ENCODE measurements around the gene CLCN6.

CLCN6 gene

DNA sequence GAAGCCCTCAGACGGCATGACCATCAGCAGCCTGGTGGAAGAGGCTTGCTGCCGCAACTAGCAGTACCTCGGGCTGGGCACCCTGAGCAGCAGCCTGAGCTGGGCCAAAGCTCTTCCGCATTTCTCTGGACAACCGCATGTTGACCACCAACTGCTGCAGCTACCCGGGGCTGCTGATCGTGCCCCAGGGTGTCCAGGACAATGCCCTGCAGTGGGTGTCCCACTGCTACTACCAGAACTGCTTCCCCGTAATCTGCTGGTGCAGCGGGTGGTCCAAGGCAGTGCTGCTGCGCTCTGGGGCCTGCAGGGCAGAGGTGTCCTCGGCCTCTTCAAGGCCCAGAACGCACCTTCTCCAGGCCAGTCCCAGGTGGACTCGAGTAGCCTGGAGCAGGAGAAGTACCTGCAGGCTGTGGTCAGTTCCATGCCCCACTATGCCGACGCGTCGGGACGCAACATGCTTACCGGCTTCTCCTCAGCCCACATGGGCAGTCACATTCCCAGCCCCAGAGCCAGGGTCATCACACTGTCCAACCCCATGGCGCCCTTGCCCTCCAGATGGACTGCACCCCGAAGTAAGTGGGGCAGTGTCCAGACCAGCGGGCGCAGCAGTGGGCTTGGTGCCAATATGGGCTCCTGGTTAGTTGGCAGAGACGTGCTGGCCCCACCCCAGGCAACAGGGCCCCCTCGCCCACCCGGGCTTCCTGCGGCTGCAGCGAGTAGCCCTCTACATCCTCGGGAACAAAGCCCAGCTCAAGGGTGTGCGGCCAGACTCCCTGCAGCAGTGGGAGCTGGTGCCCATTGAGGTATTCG, 72.3 kb downstream of the CLCN6 start:
- no peak for DNase-seq (ENCODE audit: low read depth in 3 of 3, low spot score in 1 of 3)

DNA sequence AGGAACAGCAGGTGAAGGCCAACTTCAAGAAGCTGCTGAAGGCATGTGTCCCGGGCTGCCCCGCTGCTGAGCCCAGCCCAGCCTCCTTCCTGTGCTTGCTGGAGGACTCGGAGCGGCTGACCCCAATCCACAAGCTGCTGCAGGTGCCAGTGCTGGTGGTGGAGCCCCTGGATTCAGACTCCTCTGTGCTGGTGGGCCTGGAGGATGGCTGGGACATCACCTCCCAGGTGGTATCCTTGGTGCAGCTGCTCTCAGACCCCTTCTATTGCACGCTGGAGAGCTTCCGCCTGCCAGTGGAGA, 72.8 kb downstream of the CLCN6 start:
- DNase-seq (ENCODE audit: low read depth in 3 of 3, low spot score in 1 of 3): no peak

DNA sequence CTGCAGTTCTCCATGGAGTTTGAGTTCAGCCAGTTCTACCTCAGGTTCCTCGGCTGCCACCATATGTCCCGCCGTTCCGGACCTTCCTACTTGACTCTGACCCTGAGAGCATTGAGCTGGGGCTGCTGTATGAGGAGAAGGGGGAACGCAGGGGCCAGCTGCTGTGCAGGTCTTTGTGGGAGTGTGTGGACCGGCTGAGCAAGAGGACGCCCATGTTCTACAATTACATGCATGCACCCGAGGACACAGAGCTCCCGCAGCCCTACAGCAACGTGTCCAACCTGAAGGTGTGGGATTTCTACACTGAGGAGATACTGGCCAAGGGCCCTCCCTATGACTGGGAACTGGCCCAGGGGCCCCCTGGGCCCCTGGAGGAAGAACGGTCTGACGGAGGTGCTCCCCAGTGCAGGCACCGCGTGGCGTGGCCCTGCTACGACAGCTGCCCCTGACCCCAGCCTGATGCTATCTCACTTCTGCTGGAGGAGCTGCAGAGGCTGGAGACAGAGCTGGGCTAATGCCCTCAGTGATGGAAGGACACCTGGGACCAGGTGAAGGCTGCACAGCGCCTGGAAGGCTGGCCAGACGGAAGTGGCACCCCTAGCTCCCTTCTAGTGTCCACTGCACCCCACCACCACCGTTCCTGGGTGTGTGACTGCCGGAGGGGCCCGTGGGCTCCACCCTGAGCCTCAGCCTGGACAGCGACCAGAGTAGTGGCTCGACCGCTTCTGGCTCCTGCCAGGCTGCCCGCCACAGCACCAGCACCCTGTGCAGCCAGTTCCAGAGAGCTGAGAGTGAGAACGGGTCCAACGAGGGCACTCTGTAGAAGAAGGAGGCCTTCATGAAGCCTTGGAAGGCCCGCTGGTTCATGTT, 73.6 kb downstream of the CLCN6 start:
- no peak for DNase-seq (ENCODE audit: low read depth in 3 of 3, low spot score in 1 of 3)

DNA sequence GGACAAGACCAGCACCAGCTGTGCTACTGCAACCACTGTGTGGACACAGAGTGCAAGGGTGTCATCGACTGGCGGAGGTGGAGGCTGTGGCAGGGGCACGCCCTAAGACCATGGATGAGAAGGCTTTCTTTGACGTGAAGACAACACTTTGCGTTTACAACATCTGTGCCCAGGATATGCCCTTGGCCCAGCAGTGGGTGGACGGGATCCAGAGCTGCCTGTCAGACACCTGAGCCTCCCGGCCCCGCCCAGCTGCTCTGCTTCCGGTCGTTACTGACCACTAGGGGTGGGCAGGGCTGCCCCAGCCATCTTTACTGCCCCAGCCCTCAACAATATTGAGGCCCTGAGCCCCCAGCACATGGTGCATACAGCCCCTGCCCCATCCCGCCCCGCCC, 74.2 kb downstream of the CLCN6 start:
- no peak for DNase-seq (ENCODE audit: low read depth in 3 of 3, low spot score in 1 of 3)

DNA sequence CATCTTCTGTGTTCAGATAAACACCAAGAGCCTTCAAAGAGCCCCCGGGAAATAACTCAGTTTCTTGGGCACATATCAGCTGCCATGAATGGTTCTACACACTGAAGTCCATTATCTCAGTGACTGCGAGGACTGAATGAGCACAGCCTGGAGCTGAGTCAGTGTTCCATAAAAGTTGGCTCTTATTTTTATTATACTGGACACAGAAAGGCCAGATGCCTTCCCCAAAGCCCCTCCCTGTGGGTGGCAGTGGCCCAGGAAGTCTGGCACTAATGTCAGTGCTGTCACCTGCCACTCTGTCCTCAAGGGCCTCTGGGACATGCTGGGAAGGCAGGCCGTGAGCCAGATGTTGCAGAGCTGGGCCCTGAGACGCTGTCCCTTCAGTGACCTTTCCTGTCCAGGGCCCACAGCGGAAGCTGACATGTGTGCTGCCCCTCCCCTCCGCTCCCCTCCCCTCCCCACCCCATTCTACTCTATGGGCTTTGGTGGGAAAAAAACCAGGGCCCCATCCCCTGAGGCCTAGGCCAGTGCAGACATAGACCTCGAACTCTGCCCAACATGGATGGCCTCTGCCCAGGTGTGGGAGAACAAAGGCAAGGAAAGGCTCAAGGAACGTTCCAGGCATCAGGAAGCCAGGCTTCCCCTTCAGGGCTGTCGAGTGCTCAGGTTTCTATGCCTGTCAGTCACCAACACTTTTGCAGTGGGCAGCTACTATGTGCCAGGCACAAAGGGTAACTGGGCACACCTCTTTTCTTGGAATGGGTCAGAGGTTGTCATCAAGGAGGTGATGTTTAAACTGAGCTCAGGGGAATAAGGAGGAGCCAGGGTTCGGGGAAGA, 75.1 kb downstream of the CLCN6 start:
- no peak for DNase-seq (ENCODE audit: low read depth in 3 of 3, low spot score in 1 of 3)

DNA sequence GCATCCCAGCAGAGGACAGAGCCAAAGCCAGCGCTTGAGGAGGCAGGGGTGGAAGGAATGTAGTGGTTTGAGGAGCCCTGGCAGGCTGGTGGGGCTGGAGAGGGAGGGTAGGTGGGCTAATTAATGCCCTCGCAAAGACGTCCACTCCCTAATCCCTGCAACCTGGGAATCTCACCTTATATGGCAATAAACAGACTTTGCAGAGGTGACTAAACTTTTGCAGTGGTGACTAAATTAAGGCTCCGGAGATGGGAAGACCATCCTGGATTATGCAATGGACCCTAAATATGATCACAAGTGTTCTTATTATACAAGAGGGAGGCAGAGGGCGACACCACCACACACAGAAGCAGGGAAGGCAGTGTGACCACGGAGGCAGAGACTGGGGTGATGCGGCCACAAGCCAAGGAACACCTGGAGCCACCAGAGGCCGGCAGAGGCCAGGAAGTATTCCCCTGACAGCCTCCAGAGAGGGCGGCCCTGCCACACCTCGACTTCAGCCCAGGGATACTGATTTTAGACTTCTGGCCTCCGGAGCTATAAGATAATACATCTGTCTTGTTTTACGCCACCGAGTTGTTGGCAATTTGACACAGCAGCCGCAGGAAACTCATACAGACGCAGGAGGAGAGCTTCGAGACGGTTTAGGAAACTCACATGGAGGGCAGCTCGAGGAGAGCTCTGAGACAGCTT, 75.9 kb downstream of the CLCN6 start:
- no peak for DNase-seq (ENCODE audit: low read depth in 3 of 3, low spot score in 1 of 3)

DNA sequence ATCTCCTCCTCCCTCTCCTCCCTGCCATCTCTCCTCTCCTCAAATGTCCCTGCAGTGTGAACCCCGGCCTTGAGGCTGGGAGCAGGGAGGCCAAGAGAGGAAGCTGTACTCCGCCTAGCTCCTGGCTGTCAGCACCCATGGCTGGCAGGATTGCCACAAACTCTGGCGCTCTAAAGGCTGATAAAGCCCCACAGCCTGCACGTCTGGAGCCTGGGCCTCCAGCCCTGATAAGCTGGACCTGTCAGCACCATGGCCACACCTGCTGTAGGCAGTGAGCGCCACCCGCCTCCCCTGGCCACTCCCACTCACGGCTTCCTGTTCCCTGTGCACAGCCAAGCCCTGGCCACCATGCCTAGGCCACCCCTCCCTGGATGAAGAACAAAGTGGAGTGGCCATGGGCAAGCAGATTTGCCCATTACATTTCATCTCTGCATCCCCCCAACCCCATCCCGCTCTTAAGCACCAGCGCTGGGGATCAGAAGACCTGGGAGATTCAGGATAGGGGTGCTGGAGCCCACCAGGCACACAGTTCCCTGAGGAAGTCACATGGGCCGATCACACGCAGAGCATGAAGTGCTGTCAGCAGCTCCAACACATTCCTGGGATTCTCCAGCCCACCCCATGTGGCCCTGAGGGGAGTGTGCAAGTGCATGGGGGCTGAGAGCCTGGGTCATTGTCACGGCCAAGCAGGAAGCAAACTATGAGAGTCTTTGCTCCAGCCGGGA, 77.0 kb downstream of the CLCN6 start:
- DNase-seq (ENCODE audit: low read depth in 3 of 3, low spot score in 1 of 3): no peak

DNA sequence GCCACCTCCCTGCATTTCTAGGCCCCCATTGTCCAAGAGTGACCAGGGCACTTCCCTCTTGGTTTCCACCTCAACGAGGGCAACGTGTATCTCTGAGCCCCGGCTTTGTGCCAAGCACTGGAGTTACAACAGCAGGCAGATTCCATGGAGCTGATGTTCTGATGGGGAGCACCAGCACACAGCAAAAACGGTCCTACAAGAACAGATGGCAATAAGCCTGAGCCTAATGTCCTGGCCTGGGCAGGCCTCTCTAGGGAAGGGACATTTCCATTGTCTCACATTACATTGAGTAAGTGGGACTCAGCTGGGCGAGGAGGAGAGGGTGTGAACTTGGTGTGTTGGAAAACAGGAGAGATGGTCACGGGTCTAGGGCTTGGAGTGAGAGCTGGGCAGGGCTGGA, 79.9 kb downstream of the CLCN6 start:
- no peak for DNase-seq (ENCODE audit: low read depth in 3 of 3, low spot score in 1 of 3)

DNA sequence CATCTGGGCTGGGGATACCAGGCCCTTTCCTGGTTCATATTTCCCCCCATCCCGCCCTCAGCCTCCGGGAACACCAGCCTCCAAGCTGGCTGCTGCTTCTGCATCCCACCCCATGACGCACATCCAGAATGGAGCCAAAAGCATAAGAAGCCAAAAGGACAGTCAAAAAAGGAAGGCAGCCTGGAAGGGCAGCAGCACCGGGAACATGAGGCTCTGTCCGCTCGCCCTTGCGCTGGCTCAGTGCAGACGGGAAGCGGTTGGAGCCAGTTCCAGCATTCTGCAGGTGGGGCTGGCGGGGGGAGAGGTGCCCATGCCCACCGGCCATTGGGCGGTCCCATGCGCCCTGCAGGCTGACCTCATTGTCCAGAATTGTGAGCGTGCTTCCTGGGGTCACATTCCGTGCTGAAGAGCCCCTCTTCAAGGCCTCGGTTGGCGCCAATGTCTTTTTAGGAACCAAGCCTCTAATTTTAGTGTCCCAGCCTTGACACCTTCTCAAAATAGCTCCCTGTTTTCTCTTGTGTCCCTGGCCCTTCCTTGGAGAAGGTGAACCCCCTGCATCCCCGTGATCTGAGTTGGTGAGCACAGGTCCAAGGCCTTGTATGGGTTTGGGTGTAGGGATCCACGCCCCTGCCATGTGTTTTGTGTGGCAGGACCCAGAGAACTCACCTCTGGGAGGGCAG, 81.1 kb downstream of the CLCN6 start:
- DNase-seq (ENCODE audit: low read depth in 3 of 3, low spot score in 1 of 3): no peak

DNA sequence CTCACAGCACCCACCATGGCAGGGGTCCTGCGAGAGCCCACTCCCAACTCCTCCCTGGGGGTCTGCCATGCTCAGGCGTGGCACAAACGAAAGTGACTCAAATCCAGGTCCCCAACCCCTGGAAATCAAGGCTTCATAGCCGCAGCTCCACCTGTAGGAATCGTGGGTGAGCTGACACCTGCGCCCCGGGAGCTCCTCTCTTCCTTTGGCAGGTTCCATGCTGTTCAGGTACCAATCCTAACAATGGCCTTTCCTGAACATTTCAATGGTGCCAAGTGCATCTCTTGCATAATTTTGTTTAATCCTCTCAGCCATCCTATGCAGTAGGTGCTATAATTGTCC, 81.6 kb downstream of the CLCN6 start:
- DNase-seq (ENCODE audit: low read depth in 3 of 3, low spot score in 1 of 3): no peak

DNA sequence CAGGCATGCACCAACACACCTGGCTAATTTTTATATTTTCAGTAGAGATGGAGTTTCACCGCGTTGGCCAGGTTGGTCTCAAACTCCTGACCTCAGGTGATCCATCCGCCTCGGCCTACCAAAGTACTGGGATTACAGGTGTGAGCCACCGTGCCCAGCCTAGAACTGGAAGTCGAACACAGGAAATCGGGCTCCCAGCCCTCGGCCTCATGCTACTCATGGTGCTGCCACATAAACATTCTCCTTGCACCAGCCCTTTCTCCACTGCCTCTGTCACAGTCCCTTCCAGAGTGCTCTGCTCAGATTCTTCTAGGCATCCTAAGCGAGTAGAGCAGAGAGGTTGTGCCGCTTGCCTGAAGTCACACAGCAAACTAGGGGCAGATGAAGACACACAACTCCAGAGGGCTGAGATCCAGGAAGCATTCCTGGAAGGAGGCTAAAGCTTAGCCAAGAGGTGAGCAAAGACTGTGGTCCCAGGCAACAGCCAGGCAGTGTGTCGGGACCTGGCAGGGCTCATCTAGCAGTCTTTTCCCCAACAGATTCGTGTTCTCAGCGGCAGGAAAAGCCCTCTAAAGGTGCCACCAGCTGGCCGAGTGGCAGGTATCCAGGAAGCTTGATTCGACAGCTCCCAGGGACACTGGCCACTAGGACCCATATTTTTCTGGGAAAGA, 82.3 kb downstream of the CLCN6 start:
- no peak for DNase-seq (ENCODE audit: low read depth in 3 of 3, low spot score in 1 of 3)

DNA sequence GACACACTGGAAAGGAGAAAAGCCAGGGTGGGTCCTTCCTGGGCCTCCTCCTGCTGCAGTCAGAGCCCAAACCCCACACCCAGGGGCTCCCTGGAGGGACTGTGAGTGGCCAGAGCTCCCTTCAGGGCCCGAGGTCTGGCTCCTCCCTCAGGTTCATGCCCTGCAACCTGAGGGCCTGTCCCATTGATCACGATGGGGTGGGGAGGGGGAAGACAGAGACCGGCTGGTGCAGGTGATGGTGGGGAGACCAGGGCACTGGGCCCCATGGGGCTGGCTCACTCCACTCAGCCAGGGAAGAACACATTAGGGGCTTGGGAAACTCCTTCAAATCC, 82.9 kb downstream of the CLCN6 start:
- DNase-seq (ENCODE audit: low read depth in 3 of 3, low spot score in 1 of 3): no peak

DNA sequence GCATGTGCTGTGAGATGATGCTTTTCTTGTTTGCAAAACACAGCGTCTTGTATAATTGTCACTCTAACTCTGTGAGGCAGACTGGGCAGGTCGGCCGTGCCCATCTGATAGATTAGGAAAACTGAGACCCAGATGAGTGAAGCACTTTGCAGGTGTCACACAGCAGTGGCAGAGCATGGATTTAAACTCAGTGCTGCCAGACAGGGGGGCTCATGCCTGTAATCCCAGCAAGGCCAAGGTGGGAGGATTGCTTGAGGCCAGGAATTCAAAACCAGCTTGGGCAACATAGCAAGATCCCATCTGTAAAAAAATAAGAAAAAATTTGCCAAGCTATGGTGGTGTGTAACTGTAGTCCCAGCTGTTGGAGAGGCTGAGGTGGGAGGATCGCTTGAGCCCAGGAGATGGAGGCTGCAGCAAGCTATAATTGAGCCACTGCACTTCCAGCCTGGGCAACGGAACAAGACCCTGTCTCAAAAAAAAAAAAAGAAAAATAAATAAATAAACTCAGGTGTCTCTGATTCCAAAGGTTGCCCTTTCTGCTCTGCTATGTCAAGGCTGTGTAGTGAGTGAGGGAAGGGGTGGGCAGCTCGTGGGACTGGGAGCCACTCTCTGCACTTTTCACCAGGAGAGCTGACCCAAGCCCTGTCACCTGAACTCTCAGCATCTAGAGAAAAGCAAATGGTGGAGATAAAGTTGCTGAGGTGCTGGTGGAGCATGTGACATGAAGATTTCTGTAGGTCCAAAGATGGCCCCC, 85.6 kb downstream of the CLCN6 start:
- DNase-seq (ENCODE audit: low read depth in 3 of 3, low spot score in 1 of 3): no peak

All from stimulated activated CD4-positive, alpha-beta T cell treated with anti-CD3 and anti-CD28 coated beads, TNF-alpha, amount 100 ng/mL, for 1 hour (primary cell).